Heart right ventricle (tissue), 16 donors: ENCODE measurements around the gene ZFP36L1. TPM values are rescaled to one million over a fixed set of nuclear protein-coding genes. Genes with fewer than 3 reads are reported as not detected.

Source experiments
- ATAC-seq, 8 donors: fragments of 200-7000 bp; cut with Tn5 transposase; one replicate each; pipeline ENCODE4 v1.9.1; 2020; ENCODE audit warnings: mild to moderate bottlenecking in 8 of 8, moderate library complexity in 8 of 8, moderate number of reproducible peaks in 1 of 8
- DNase-seq, 2 donors: peaks; one replicate each; pipeline ENCODE4 v3.0.0-alpha.2; 2020
- H3K27ac ChIP-seq, 10 donors: fragments of 200-600 bp; sonication (generic) in 2 of 10; one replicate each; pipeline versions ENCODE4 v1.5.0 to v1.8.0; 2020 to 2022; ENCODE audit warnings: mild to moderate bottlenecking in 3 of 10
- H3K27me3 ChIP-seq, 7 donors: fragments of 200-600 bp; one replicate each; pipeline ENCODE4 v1.8.0; 2021 to 2022; ENCODE audit warnings: mild to moderate bottlenecking in 2 of 7
- H3K36me3 ChIP-seq, 9 donors: fragments of 200-600 bp; sonication (generic) in 1 of 9; one replicate each; pipeline versions ENCODE4 v1.5.0 to v1.8.0; 2020 to 2022; ENCODE audit warnings: mild to moderate bottlenecking in 2 of 9
- H3K4me1 ChIP-seq, 9 donors: fragments of 200-600 bp; sonication (generic) in 1 of 9; one replicate each; pipeline versions ENCODE4 v1.5.0 to v1.8.0; 2020 to 2022; ENCODE audit warnings: mild to moderate bottlenecking in 4 of 9
- H3K4me3 ChIP-seq, 10 donors: fragments of 200-600 bp; sonication (generic) in 2 of 10; one replicate each; pipeline versions ENCODE4 v1.5.0 to v1.8.0; 2020 to 2022; ENCODE audit warnings: mild to moderate bottlenecking in 7 of 10, moderate library complexity in 2 of 10
- H3K9me3 ChIP-seq, 11 donors: fragments of 200-600 bp in 10 of 11; sonication (generic) in 2 of 11; one replicate each; pipeline versions ENCODE4 v1.5.0 to v1.8.0; 2013 to 2022; ENCODE audit warnings: mild to moderate bottlenecking in 2 of 11, control low read depth in 1 of 11, moderate library complexity in 1 of 11
- WGBS, 2 donors: extraction: QIAGEN DNeasy Blood & Tissue Kit; methylation state at CpG; one replicate each; pipeline ENCODE4 v1.1.7; 2013; ENCODE audit warnings: inconsistent platforms in 1 of 2; 5-methylcytosine and 5-hydroxymethylcytosine counted together
- intact Hi-C, 10 donors: fragments of 100-400 bp; cut with DNase I; formaldehyde crosslinking; loops; one replicate each; pipeline versions ENCODE4 v1.11.1 to v1.14.2; 2022
- polyA plus RNA-seq, 2 donors: library from polyadenylated mRNA; stranded (reverse); fragments of 200-250 nt; gene quantifications; one replicate each; pipeline ENCODE4 v1.2.3, GENCODE V29; 2013
- total RNA-seq, 10 donors: library from RNA; stranded (reverse); fragmentation: NEBNext Ultra II Directional in 3 of 10; extraction: Animal tissue kit (Norgen Biotek cat#: 25700) in 3 of 10; gene quantifications; one replicate each; pipeline versions ENCODE4 v1.2.1 to v1.2.4, GENCODE V29; 2021 to 2023
- TF ChIP-seq, protein P1 (sequence below), 9 donors: fragments of 200-600 bp; sonication (generic) in 2 of 9; IDR thresholded peaks; one replicate each; pipeline versions ENCODE4 v1.5.0 to v1.8.0; 2021 to 2022; ENCODE audit warnings: antibody characterized with exemption in 9 of 9, mild to moderate bottlenecking in 5 of 9, moderate library complexity in 1 of 9
- donor health status: Arrhythmogenic right ventricular cardiomyopathy.
- donor health status: ischemic (EF 13 %, LVEDD 7.1; RV severe dilation, severe dysfunction).
- donor health status: healthy with polysubstance abuse.
- donor health status: DM: no; HTN: yes; CAD: no.
- donor health status: DM: no; HTN: no; CAD: no.
- donor health status: ischemic (EF 25% LVEDD 6.9; RV normal size, moderate dysfunction).
- donor health status: ischemic (EF 25% LVEDD 5.7; RV mildly dilated, moderate dysfunction).
- donor health status: healthy.
- donor health status: DM: yes; HTN: yes; CAD: no.
- donor health status: Ischemic cardiomyopathy.
- donor health status: ischemic (EF 35%, LVEDD 5.7; RV mildly dilated, moderate dysfunction).
- donor health status: nonischemic (EF 11% LVEDD 7.7; RV severe dilation, severe dysfunction).
- donor health status: DM: yes; HTN: yes; CAD: no.
- donor health status: PGD.
- donor health status: ischemic (EF 29% LVEDD 5.4; RV normal size, mild dysfunction).
- donor health status: nonischemic (EF 23%, LVEDD 6.1; RV moderate dilation, normal function).

The ZFP36L1 gene
- total and polyA plus RNA-seq, 12 donors: 40.8 to 127 (median 53.1) TPM

DNA sequence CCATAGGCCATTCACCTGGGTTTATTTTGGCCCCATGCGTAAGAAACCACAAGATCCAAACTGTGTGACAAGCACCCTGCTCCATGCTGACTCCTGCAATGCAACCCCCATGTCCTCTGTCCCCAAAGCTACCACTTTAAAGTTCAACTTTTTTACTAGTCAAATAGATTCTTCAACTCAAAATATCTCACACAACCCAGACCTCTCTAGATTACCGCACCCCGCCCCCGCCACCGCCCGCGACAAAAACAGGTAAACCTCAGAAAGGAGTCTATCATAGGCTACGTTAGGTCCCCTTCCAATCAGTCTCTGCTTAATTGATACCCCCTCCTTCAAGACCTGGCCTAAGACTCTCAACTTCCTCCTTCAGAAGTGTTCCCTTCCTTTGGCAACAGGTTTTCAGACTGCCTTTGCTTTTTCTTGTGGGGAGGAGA, 2.2 kb downstream of the ZFP36L1 start:
- TF ChIP-seq, protein P1, sequence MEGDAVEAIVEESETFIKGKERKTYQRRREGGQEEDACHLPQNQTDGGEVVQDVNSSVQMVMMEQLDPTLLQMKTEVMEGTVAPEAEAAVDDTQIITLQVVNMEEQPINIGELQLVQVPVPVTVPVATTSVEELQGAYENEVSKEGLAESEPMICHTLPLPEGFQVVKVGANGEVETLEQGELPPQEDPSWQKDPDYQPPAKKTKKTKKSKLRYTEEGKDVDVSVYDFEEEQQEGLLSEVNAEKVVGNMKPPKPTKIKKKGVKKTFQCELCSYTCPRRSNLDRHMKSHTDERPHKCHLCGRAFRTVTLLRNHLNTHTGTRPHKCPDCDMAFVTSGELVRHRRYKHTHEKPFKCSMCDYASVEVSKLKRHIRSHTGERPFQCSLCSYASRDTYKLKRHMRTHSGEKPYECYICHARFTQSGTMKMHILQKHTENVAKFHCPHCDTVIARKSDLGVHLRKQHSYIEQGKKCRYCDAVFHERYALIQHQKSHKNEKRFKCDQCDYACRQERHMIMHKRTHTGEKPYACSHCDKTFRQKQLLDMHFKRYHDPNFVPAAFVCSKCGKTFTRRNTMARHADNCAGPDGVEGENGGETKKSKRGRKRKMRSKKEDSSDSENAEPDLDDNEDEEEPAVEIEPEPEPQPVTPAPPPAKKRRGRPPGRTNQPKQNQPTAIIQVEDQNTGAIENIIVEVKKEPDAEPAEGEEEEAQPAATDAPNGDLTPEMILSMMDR (IDR thresholded peaks at IDR 0.05): no peak
- H3K27ac ChIP-seq: peak overlapping the region; percentile 99 to 100 (median 100)
- H3K36me3 ChIP-seq: peaks cover 0 to 55% (median 26%) of the 10 kb centered on the region in 9 donors
- intact Hi-C loops: loop anchor here in 9 of 10 donors (2.0 to 10.0 kb wide), 12 partner anchors 58 to 543 kb away; no protein-coding TSS in a partner anchor
- no peaks in the 10 kb centered on the region for H3K9me3 ChIP-seq
- ATAC-seq: no peak
- WGBS, 2 donors: 9 to 13% methylated on average over 8 of the region's 8 CpGs
- peaks cover 0 to 51% (median 26%) of the 10 kb centered on the region in 9 donors for H3K4me1 ChIP-seq
- no peak for DNase-seq
- H3K27me3 ChIP-seq: no peaks in the 10 kb centered on the region
- H3K4me3 ChIP-seq: peak overlapping the region; percentile 60 to 93 (median 88)

DNA sequence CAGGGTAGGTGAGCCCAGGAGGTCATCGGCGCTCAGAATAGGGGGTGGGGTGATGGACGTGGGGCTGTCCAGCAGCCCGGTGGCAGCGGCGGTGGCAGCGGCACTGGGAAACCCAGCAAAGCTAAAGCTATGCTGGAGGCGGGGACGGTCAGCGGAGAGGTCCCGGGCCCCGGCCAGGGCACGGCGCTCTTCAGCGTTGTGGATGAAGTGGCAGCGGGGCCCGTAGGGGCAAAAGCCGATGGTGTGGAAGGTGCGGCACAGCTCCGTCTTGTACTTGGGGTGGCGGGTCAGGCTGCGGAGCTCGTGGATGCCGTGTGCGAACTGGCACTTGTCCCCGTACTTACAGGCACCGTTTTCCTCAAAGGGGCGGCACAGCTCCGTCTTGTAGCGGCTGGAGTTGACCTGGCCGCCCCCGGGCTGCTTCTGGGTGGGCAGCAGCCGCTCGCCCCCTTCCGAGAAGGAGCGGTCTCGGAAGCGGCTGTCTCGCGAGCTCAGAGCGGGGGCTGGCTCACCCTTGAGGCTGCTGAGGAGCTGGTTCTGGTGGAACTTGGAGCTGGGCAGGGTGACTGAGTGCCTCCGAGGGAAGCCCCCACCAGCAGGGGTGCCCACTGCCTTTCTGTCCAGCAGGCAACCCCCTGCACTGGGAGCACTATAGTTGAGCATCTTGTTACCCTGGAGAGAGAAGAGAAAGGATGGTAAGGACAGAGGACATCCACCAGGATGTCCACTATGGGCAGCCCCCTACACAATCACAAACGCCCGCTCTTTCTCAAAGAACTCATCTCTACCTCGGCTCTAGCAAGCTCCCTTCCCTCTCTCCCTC, 2.8 kb downstream of the ZFP36L1 start:
- TF ChIP-seq, protein P1 (IDR thresholded peaks at IDR 0.05): peak in 1 of 9 donors; percentile 10
- peaks cover 0 to 55% (median 26%) of the 10 kb centered on the region in 9 donors for H3K36me3 ChIP-seq
- no peaks in the 10 kb centered on the region for H3K9me3 ChIP-seq
- peak overlapping the region; percentile 99 to 100 (median 100) for H3K27ac ChIP-seq
- DNase-seq (peak in 1 of 2 donors; percentile 38), ATAC-seq (peak in 1 of 8 donors; percentile 3)
- no peaks in the 10 kb centered on the region for H3K27me3 ChIP-seq
- 11 to 12% methylated on average over 45 of the region's 45 CpGs for WGBS, 2 donors
- H3K4me1 ChIP-seq: peaks cover 0 to 58% (median 32%) of the 10 kb centered on the region in 9 donors
- H3K4me3 ChIP-seq: peak overlapping the region; percentile 60 to 93 (median 88)
- intact Hi-C loops: loop anchor here in 9 of 10 donors (2.0 to 10.0 kb wide), 15 partner anchors 58 to 543 kb away; no protein-coding TSS in a partner anchor

DNA sequence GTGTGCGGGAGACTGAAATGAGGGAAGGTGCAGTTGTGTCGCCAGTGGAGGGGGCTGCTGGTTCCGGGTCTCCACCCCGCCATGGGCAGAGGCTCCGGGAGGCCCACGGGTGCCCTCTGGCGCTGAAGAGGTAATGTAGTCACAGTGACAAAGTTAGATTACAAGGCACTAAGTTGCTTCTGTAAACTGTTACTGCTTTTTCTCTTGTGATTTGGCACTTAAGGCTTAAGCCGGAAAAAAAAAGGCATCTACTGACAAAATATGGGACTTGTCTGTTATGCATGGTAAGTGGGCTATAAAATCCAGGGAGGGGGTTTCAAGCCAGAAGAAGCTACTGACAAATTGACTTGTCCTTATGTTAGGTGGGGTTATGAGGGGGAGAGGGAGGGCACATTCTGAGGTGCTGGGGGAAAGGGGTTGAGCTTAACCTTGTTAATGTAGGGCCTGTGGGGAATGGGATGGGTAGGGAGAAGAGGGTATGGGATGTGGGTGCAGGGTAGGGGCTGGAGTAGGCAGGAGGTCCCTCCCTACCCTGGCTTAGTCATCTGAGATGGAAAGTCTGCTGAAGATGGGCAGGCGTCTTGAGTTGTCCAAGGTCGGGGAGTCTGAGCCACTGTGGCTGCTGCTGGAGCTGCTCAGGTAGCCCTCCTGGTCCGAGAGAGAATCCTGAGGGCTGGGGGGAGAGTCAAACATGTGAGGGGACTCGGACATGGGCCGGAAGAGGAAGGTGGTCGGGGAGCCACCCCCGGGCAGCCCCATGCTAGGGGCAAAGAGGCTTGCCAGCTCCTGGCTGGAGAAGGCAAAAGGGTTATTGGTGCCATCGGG, 3.7 kb downstream of the ZFP36L1 start:
- ATAC-seq: peak in 7 of 8 donors; percentile 13 to 50 (median 28)
- peaks cover 0 to 55% (median 26%) of the 10 kb centered on the region in 9 donors for H3K36me3 ChIP-seq
- intact Hi-C loops: loop anchor here in 6 of 10 donors (2.0 to 10.0 kb wide), 7 partner anchors 57 to 542 kb away; no protein-coding TSS in a partner anchor

More for the DNA sequence above, 3.7 kb downstream of the ZFP36L1 start:
- H3K4me1 ChIP-seq: peaks cover 0 to 58% (median 32%) of the 10 kb centered on the region in 9 donors
- H3K27me3 ChIP-seq: no peaks in the 10 kb centered on the region
- peak overlapping the region; percentile 60 to 93 (median 88) for H3K4me3 ChIP-seq
- WGBS, 2 donors: 6 to 13% methylated on average over 16 of the region's 16 CpGs
- DNase-seq: peak; percentile 85 to 88
- TF ChIP-seq, protein P1 (IDR thresholded peaks at IDR 0.05): peak; percentile 63 to 86 (median 72)
- H3K9me3 ChIP-seq: no peaks in the 10 kb centered on the region
- H3K27ac ChIP-seq: peak overlapping the region; percentile 99 to 100 (median 100)
